COLO829 (cell line): ENCODE data around the gene TM9SF3.

ENCODE experiments used
- DNase-seq: peaks from one replicate; pipeline ENCODE4 v3.0.0; 2012; ENCODE audit warnings: low spot score

The TM9SF3 gene

GRCh38 chr10:96509017-96509641, 77.7 kb downstream of the TM9SF3 start:
- no peak for DNase-seq

- DNase-seq, result no peak
Measured at GRCh38 chr10:96507044-96507443, 79.8 kb downstream of the TM9SF3 start.

- DNase-seq, result no peak
Measured at GRCh38 chr10:96505150-96506136, 81.4 kb downstream of the TM9SF3 start.

- no peak for DNase-seq
Measured at GRCh38 chr10:96502561-96503282, 84.1 kb downstream of the TM9SF3 start.

- no peak for DNase-seq
Measured at GRCh38 chr10:96501985-96502384, 84.8 kb downstream of the TM9SF3 start.

- no peak for DNase-seq
Measured at GRCh38 chr10:96500519-96500918, 86.3 kb downstream of the TM9SF3 start.

GRCh38 chr10:96500050-96500449, 86.8 kb downstream of the TM9SF3 start:
- no peak for DNase-seq

GRCh38 chr10:96497391-96497790, 89.4 kb downstream of the TM9SF3 start:
- no peak for DNase-seq

GRCh38 chr10:96496281-96496925, 90.4 kb downstream of the TM9SF3 start:
- no peak for DNase-seq

GRCh38 chr10:96495544-96495943, 91.3 kb downstream of the TM9SF3 start:
- no peak for DNase-seq

GRCh38 chr10:96494694-96495093, 92.1 kb downstream of the TM9SF3 start:
- no peak for DNase-seq

GRCh38 chr10:96493871-96494525, 92.8 kb downstream of the TM9SF3 start:
- no peak for DNase-seq

GRCh38 chr10:96493254-96493653, 93.6 kb downstream of the TM9SF3 start:
- no peak for DNase-seq

GRCh38 chr10:96491303-96491702, 95.5 kb downstream of the TM9SF3 start:
- DNase-seq, result no peak

- no peak for DNase-seq
Measured at GRCh38 chr10:96488161-96488935, 98.5 kb downstream of the TM9SF3 start.

- no peak for DNase-seq
Measured at GRCh38 chr10:96482815-96483588, 103.8 kb downstream of the TM9SF3 start.

- no peak for DNase-seq
Measured at GRCh38 chr10:96478355-96478754, 108.5 kb downstream of the TM9SF3 start.

GRCh38 chr10:96473866-96474265, 112.9 kb downstream of the TM9SF3 start:
- no peak for DNase-seq

- peak; percentile 10 for DNase-seq
Measured at GRCh38 chr10:96470116-96470743, 116.6 kb downstream of the TM9SF3 start.
